ENCODE results near the gene SAMD4B. TPM values are rescaled to one million over a fixed set of nuclear protein-coding genes. Genes with fewer than 3 reads are reported as not detected.

Gene SAMD4B
- total and polyA plus RNA-seq, 2 of the 8 experiments (the other 6 are each of a cell fraction or from before 2014, with no cell fraction given) = 137 to 158 TPM

GRCh38 chr19:39401549-39402345 lies 59.5 kb downstream of the SAMD4B start:
- Histone ChIP-seq H3K4me1 (replicated peaks in 1 of 4; ENCODE audit: control insufficient read depth in 3 of 4, insufficient read depth in 4 of 4, low read length in 3 of 4) (peaks cover 6 to 34% (median 19%) of the 10 kb centered on the region in 4 experiments), H3K27ac (ENCODE audit: low read depth, low read length) (peak overlapping the region; percentile 97), H3K4me3 (ENCODE audit: extremely low read depth in 1 of 4, insufficient read depth in 2 of 4, low read depth in 3 of 4, low read length in 4 of 4) (peak overlapping the region; percentile 35 to 75 (median 57); a peak in 7 of 8 replicates), H3K36me3 (ENCODE audit: control insufficient read depth in 2 of 4, insufficient read depth in 4 of 4, low read length in 3 of 4) (no peaks in the 10 kb centered on the region; a peak in 1 of 8 replicates), H3K79me2 (ENCODE audit: control insufficient read depth in 1 of 2, insufficient read depth in 2 of 2, low read length in 2 of 2) (no peaks in the 10 kb centered on the region), H4K20me1 (replicated peaks in 1 of 2; ENCODE audit: control insufficient read depth in 1 of 2, insufficient read depth in 2 of 2, low read length in 2 of 2) (peaks cover 2 to 7% of the 10 kb centered on the region in 2 experiments), H3K4ac (replicated peaks; ENCODE audit: insufficient read length, low read depth, low read length) (peak overlapping the region; percentile 97), H2BK120ac (replicated peaks; ENCODE audit: low read depth, low read length) (peak overlapping the region; percentile 86), H3K23me2 (ENCODE audit: low read depth, low read length) (peaks cover 18% of the 10 kb centered on the region; the same call in 1 of the 2 replicates), H3K18ac (ENCODE audit: extremely low read depth, low read length) (peak overlapping the region; percentile 73), H2AFZ (ENCODE audit: low read length) (no peak overlapping the region), H3K23ac (ENCODE audit: insufficient read length) (no peak overlapping the region), H2AK5ac (ENCODE audit: low read depth, low read length) (peak overlapping the region; percentile 99), H4K5ac (ENCODE audit: insufficient read length, low read depth, low read length) (peak overlapping the region; percentile 85), H3K56ac (replicated peaks; ENCODE audit: insufficient read length, low read depth, low read length) (peak overlapping the region; percentile 32), H2BK15ac (ENCODE audit: low read length) (peak overlapping the region; percentile 85), H4K91ac (replicated peaks; ENCODE audit: insufficient read length, low read length) (peak overlapping the region; percentile 91), H2BK5ac (ENCODE audit: low read depth, low read length) (peak overlapping the region; percentile 86), H3K27me3 (replicated peaks in 1 of 4; ENCODE audit: control insufficient read depth in 3 of 4, extremely low read depth in 1 of 4, insufficient read depth in 3 of 4, low read length in 3 of 4) (no peaks in the 10 kb centered on the region), H4K8ac (ENCODE audit: extremely low read depth, insufficient read depth, low read length) (peak overlapping the region; percentile 88), H2BK20ac (ENCODE audit: low read length) (peak overlapping the region; percentile 94), H3K9ac (replicated peaks in 1 of 4; ENCODE audit: extremely low read depth in 1 of 4, low read depth in 3 of 4, low read length in 3 of 4) (peak overlapping the region in 3 of 4 experiments; percentile 57 to 81 (median 73); a peak in 6 of 7 replicates), H3K14ac (ENCODE audit: insufficient read length) (no peak overlapping the region), H3K9me3 (ENCODE audit: insufficient read depth in 2 of 2, low read depth in 1 of 2, low read length in 1 of 2) (no peaks in the 10 kb centered on the region), H3K4me2 (ENCODE audit: insufficient read depth in 1 of 2, low read depth in 2 of 2, low read length in 2 of 2) (peak overlapping the region; percentile 63 to 95), H2BK12ac (ENCODE audit: low read depth, low read length) (peak overlapping the region; percentile 95), H3K79me1 (ENCODE audit: low read depth, low read length) (no peaks in the 10 kb centered on the region)
- CTCF ChIA-PET (ENCODE audit: partially characterized antibody) = interaction anchor here (0.8 to 9.5 kb wide), 6 partner anchors 10 to 101 kb away, joined by 3 to 128 read pairs (median 5); partner anchors contain the start of genes MED29, PAF1 and PLEKHG2
- FAIRE-seq = no peak
- POLR2A ChIA-PET (ENCODE audit: partially characterized antibody) = interaction anchor here (0.7 to 14.3 kb wide), 11 partner anchors 8 to 98 kb away, joined by 3 to 234 read pairs (median 4); partner anchors contain the start of genes MED29, PAF1, PLEKHG2 and RPS16
- no peak for DNase-seq (ENCODE audit: low read depth in 1 of 2, low spot score in 2 of 2)
- TF ChIP-seq MAX (IDR thresholded peaks at IDR 0.05) = peak; percentile 43
- no peak for TF ChIP-seq RXRA (IDR thresholded peaks at IDR 0.05; ENCODE audit: insufficient read depth, low read depth, low read length)
- WGBS, 2 experiments (ENCODE audit: extremely low coverage in 1 of 2, insufficient coverage in 1 of 2, insufficient read length in 1 of 2, insufficient replicate concordance in 2 of 2, low coverage in 1 of 2, low lambda C conversion rate in 2 of 2, missing lambda C conversion rate in 1 of 2) = 81% methylated on average over 25 of the region's 25 CpGs; no CpG with 5 or more reads in 1 of the 2 experiments

Measured in H1 (cell line).